ENCODE measurements around the gene EZR.
A peak's percentile ranks its signal among the peaks of the same experiment; 100 is the strongest.

EZR gene

GRCh38 chr6:158819213-158819976 lies at the start of gene EZR:
Gene EZR, minus strand, starts transcription at chr6:158819368. Its CDS starts 1,275 bp downstream, at chr6:158818093.
- DNase-seq = peak; percentile 91

DNA sequence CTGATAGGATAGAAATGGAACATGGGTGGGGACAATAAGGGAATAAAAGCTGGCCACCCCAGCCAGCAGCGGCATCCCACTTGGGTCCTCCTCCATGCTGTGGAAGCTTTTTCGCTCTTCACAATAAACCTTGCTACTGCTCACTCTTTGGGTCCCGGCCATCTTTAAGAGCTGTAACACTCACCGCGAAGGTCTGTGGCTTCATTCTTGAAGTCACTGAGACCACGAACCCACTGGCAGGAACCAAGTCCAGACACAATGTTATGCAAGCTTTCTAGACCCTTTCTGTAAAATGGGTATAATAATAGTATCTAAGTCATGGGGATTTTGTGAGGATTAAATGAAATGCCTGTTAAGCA lies 48.9 kb upstream of the EZR start:
- DNase-seq = no peak

DNA sequence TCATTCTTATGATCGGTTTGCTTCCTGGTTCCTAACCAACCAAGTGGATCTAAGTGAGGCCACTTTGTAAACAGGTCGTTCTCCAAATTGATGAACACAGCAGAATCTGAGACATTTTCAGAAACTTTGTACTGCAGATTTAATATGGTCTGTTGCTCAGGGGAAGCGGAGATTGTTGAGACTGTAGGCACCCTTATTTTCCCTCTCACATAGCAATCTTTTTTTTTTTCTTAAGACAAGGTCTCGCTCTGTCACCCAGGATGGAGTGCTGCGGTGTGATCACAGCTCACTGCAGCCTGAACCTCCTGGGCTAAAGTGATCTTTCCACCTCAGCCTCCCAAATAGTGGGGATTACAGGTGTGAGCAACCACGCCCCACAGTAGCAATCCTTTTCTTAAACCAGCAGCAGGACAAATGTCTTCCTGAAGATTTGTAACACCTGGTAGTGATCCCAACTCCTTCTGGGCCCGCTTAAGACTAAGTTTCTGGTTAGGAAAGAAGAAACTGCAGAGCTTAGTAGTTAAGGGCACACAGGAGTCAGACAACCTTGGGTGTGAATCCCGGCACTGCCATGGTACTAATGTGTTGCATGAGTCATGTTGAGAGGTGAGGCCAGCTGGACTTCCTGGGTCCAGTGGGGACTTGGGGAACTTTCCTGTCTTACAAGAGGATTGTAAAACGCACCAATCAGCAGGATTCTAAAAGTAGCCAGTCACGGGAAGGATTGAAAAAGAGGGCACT lies 48.4 kb upstream of the EZR start:
- DNase-seq = no peak

DNA sequence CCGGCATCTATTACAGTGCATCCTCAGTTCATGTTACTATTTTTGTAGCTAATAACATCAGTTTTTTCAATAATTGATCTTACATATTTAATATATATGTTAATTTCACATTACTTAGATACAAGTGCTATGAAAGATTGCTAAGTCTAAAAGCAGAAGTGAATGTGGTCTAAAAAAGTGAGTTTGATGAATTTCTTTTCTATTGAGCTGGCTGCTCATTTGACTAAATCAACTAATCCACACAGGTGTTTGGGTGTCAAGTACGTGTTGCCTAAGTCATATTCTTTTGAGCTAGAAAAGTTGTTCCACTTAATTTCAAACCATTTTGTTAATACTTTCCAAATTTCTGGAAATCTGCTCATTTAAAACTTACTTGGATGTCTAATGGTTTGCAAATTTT lies 46.6 kb upstream of the EZR start:
- DNase-seq = no peak

- DNase-seq = peak; percentile 52
Measured at GRCh38 chr6:158863646-158864045, 44.5 kb upstream of the EZR start.

DNA sequence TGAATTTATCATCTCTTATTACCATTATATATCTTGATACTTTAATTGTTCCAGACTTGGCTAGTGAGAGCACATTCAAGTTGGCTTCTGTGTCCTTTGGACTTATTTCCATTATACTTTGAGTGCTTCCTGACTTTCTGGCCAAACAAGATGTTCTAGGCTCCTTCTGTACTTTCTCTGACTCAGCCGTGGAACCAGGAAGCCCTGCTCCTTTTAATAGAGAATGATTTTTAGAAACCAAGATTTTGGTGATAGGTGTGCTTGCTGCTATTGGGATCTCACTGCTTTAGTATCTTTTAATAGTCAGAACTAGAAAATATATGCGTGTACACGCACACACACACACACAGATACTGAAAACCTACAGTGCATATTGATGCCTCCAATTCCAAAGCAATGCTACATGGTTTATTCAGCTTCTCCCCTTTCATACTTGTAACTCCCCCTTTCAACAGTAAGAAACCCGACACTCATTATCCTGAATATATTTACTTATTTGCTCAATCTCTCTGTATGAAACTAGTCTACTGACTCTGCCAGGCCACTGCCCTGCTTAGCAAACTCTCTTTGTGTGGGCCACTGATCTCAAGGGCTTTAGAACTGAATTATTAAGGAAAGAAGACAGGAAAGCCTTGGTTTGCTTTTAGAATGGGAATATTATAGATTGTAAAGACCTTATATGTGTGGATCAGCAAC lies 42.7 kb upstream of the EZR start:
- DNase-seq = no peak

- DNase-seq = no peak
Measured at GRCh38 chr6:158860279-158860865, 41.2 kb upstream of the EZR start.

DNA sequence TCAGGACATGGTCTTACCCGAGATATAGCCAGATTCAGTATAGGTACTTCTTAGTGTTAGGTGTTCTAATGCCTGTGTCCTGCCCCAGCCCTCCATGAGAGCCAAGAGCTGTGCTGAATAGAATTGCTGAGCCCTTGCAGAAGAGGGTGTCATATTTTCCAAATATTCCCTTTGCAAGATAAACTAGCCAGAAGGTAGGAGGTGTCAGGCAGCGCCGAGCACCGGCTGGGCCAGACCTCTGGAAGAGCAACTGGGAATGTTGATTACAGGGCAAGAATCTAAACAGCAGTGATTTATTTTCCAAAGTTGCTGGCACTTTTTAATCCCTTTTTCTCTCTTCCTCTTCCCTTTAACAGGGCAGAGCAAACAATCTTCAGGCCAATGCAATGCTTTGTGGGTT lies 37.1 kb upstream of the EZR start:
- DNase-seq = no peak

DNA sequence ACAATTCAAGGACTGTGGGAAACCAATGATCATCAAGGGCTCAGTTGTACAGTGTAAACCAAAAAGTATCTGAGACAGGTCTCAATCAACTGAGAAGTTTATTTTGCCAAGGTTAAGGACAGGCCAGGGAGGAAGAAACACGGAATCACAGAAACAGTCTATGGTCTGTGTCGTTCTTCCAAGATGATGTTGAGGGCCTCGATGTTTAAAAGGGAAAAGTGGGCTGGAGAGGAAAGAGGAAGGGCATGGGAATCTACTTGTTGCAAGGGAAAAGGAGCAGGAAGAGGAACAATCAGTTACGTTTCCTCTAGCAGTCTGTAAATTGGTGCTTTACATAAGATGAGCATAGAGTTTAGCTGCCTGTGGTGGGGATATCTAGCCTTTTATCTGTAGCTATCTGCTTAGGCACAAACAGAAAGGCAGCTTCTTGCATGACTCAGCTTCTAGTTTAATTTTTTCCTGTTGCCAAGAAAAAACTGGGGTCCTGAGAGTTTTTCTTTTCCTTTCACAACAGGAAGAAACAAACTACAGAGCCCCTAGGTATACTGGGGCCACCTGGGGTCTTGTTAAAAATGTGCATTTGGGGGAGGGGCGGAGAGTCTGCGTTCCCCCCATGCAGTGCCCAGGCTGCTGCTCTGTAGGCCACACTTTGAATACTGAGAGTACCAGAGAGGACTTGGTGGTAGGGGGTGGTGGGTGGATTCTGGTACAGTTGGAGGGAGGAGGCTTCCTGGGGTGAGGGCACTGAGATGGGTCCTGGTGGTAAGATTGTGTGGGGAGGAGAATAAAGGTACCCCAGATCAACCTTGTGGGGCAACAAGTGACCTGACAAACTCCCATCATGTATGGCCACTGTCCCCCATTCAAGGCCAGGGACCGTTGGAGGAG lies 35.3 kb upstream of the EZR start:
- no peak for DNase-seq

DNA sequence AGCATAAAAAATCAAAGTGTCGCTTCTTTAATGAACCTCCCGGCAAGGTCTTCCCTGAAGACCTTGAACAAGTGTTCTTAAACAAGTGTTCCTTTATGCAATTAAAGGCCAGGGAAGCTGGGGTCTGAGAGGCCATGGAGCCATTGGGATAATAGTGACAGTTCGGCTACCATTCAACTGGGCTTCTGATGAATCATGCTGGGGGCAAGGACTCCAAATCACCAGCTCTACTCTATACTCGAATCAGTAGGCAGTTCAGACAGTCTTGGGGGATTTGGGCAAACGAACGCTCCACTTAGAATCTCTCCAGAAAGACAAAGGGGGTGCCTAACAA lies 34.7 kb upstream of the EZR start:
- no peak for DNase-seq

DNA sequence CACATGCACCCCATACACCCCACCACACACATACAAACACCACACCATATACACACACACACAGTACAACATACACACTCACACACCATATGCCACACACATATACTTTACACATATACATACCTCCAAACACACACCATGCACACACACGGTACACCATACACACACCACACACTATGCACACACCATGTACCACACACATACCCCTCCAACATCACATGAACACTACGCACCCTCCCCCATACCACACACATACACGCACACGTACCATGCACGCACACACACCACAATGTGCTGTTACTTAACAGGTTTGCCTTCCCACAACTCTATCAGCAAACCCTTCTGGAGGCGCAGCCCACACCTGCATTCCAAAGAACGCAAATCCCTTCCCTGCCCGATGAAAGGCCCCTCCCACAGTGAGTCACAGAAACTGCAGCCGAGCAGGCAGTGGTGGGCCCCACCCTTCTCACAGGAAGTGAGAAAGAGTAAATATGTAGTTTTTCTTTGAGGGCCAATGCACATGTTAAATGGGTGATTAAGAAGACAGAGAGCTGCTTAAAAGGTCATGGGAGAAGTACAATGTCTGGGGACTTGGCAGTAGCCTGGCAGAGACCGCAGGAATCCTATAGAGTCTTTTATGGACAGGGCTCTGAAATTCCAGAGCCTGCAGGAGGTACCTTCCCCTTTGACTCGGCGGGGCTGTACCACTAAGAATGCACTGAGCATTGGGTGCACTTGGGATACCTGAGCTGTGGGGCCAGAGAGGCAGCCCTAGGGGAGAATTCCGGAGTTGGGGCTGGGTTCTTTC lies 34.1 kb upstream of the EZR start:
- DNase-seq = peak; percentile 70

- no peak for DNase-seq
Measured at GRCh38 chr6:158852312-158853071, 33.3 kb upstream of the EZR start.

GRCh38 chr6:158850807-158851115 lies 31.6 kb upstream of the EZR start:
- no peak for DNase-seq

DNA sequence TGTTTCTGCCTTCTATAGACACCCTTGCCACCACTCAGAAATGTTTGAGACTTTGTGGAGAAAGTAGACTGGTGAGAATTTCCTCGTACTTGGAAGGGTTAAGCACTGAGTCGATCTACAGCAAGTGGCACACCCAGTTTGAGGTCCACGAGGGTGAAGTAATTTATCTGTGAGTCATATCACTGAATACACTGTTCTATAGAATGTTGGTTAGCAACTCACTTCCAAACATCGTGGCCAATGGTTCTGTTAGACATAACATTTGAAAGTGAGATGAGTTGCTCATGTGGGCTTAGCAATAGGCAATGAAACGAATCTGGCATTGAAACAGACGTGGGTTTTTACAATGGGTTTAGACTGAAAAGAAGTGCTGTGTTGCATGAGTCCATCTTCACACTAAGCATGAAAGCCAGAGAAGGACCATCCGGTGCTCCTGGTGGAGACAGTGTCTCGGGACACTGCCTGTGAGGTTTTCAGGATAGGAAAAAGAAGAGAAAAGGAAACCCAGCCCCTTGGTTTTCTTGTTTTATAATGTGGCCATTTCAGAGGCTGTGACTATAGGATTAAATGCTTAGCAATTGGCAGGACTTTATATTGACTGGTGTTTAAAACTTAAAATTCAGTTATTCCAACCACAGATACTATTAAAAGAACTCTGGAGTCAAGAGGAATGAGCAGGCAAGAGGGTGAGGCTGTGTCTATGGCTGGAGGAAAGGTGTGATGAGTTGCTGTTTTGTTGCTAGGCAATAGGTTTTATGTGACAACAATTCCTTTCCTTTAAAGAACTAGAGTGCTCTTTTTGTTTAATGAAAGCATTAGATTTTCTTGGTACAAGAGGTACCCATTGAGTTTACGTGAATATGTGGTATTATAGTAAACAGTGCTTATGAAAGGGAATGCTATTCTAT lies 31.0 kb upstream of the EZR start:
- DNase-seq = peak; percentile 57

DNA sequence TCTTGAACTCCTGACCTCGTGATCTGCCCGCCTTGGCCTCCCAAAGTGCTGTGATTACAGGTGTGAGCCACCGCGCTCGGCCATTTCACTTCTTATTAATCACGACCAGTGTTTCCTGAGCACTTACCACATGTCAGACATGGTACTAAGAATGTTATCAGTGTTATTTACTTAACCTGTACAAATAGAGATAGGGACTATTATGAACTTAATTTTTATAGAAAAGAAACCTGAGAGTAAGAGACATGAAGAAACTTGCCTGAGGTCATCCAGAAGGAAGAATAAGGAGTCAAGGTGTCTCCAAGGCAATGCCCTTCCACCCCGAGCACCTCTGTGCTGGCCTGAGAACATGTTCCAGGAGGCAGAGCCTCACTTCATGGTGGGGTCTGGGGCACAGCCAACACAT lies 29.3 kb upstream of the EZR start:
- no peak for DNase-seq

GRCh38 chr6:158847786-158848185 lies 28.6 kb upstream of the EZR start:
- DNase-seq = no peak

DNA sequence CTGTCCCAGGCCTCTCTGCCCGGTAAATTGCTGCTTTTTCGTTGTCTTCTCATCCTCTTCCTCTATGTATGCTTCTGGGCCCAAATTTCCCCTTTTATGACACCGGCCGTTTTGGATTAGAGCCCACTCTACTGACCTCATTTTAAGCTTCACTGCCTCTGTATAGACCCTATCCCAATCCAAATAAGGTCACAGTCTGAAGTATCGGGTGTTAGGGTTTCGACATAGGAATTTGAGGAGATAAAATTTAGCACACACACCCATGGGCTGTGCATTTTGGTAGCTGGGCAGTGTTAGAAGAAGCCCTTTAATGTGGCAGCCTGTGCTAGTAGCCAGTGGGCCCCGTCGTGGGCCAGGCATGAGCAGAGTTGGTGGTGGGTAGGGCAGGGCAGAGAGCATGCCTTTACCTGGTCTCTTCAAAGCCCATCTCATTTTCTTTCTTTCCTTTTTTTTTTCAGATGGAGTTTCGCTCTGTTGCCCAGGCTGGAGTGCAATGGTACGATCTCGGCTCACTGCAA lies 27.9 kb upstream of the EZR start:
- no peak for DNase-seq

GRCh38 chr6:158843751-158844683 lies 24.8 kb upstream of the EZR start:
- DNase-seq = no peak

GRCh38 chr6:158841358-158841757 lies 22.2 kb upstream of the EZR start:
- no peak for DNase-seq
